HG03135 (cell line): Measurements from ENCODE around the gene ZBTB17.
"Not testable (repeated sequence)": the region's sequence is repeated elsewhere in the genome, so short reads cannot be mapped to it uniquely, and the experiment has no call there.

Experiments
- ATAC-seq: cut with Tn5 transposase; IDR thresholded peaks from one replicate; pipeline ENCODE4 v1.9.1; 2021; ENCODE audit warnings: mild to moderate bottlenecking, moderate library complexity; ENCODE audit not compliant: unreplicated experiment

ZBTB17 gene

GRCh38 chr1:15900662-15901279, 75.1 kb downstream of the ZBTB17 start:
- no peak for ATAC-seq

- no peak for ATAC-seq
Observed at GRCh38 chr1:15899266-15899665, 76.6 kb downstream of the ZBTB17 start.

DNA sequence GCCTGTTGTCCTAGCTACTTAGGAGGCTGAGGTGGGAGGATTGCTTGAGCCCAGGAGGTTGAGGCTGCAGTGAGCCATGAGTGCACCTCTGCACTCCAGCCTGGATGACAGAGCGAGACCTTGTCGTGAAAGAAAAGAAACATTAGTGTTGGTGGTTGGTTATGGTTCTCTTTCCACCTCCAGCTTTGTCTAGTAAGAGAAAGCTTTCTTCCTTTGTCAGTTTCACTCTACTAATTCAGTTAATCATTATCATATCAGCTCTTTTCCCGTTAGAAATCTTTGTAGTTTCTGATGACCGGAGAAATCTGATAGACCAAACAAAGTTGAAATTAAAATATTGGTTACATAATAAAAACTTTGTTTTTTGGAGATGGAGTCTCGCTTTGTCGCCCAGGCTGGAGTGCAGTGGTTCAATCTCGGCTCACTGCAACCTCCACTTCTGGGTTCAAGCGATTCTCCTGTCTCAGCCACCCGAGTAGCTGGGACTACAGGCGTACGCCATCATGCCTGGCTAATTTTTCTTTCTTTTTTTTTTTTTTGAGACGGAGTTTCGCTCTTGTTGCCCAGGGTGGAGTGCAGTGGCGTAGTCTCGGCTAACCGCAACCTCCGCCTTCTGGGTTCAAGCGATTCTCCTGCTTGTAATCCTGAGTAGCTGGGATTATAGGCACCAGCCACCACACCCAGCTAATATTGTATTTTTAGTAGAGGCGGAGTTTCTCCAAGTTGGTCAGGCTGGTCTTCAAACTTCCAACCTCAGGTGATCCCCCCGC, 78.9 kb downstream of the ZBTB17 start:
- ATAC-seq: not testable (repeated sequence)

DNA sequence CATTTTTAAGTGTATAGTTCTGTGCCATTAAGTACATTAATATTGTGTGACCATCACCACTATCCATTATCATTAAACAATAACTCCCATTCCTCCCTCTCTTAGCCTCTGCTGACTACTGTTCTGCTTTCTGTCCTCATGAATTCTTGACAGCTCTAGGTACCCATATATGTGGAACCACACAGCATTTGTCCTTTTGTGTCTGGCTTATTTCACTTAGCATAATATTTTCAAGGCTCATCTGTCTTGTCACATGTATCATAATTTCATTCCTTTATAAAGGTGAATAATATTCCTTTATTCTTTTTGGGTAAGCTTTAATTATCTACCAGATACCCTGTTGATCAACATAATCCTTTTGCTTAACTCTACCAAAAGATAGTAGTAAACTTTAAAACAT, 80.7 kb downstream of the ZBTB17 start:
- no peak for ATAC-seq

GRCh38 chr1:15892857-15893599, 82.9 kb downstream of the ZBTB17 start:
- ATAC-seq: not testable (repeated sequence)
